Smooth muscle cell (in vitro differentiated cells): Measurements from ENCODE around the gene FOSL2. TPM values are rescaled to one million over a fixed set of nuclear protein-coding genes. Genes with fewer than 3 reads are reported as not detected.

Source experiments
- DNase-seq: peaks from one replicate; lab custom pipeline; 2025; ENCODE audit not compliant: unreplicated experiment; lab: John Stamatoyannopoulos, UW
- H2AFZ ChIP-seq: fragments of 200-600 bp; sonication (generic); 2 replicates; pipeline ENCODE4 v1.6.0; 2016; ENCODE audit warnings: antibody characterized with exemption, low read depth, mild to moderate bottlenecking
- H3F3A ChIP-seq: fragments of 200-600 bp; sonication (generic); 2 replicates; pipeline ENCODE4 v1.6.0; 2017; ENCODE audit warnings: antibody characterized with exemption, low read depth
- H3K27ac ChIP-seq: fragments of 200-600 bp; sonication (generic); 2 replicates; pipeline ENCODE4 v1.5.1; 2016; ENCODE audit warnings: low read depth, mild to moderate bottlenecking
- H3K27me3 ChIP-seq: fragments of 200-600 bp; sonication (generic); 2 replicates; pipeline ENCODE4 v1.6.1; 2016; ENCODE audit warnings: low read depth, mild to moderate bottlenecking
- H3K36me3 ChIP-seq: fragments of 200-600 bp; sonication (generic); 2 replicates; pipeline ENCODE4 v1.5.1; 2016; ENCODE audit warnings: low read depth
- H3K4me1 ChIP-seq: fragments of 200-600 bp; sonication (generic); 2 replicates; pipeline ENCODE4 v1.5.1; 2016; ENCODE audit warnings: low read depth
- H3K4me2 ChIP-seq: fragments of 200-600 bp; sonication (generic); 2 replicates; pipeline ENCODE4 v1.6.0; 2016; ENCODE audit warnings: mild to moderate bottlenecking
- H3K4me3 ChIP-seq: fragments of 200-600 bp; sonication (generic); 2 replicates; pipeline ENCODE4 v1.5.1; 2016; ENCODE audit warnings: mild to moderate bottlenecking
- H3K79me2 ChIP-seq: fragments of 200-600 bp; sonication (generic); 2 replicates; pipeline ENCODE4 v1.6.0; 2016; ENCODE audit warnings: low read depth, mild to moderate bottlenecking
- H3K9ac ChIP-seq: fragments of 200-600 bp; sonication (generic); 2 replicates; pipeline ENCODE4 v1.6.0; 2016; ENCODE audit warnings: low read depth
- H3K9me3 ChIP-seq: fragments of 200-600 bp; sonication (generic); replicated peaks from 2 replicates; pipeline ENCODE4 v1.5.1; 2016; ENCODE audit warnings: low read depth
- H4K20me1 ChIP-seq: fragments of 200-600 bp; sonication (generic); 2 replicates; pipeline ENCODE4 v1.6.0; 2016; ENCODE audit warnings: low read depth
- WGBS: methylation state at CpG from one replicate; pipeline ENCODE4 v1.1.7; 2016; ENCODE audit warnings: low lambda C conversion rate; 5-methylcytosine and 5-hydroxymethylcytosine counted together
- polyA plus RNA-seq: library from polyadenylated mRNA; unstranded; fragments of >200 nt; fragmentation: Nextera tagmentation; extraction: Ambion mirVana; gene quantifications from 2 replicates; pipeline ENCODE4 v1.2.1, GENCODE V29; 2016
- total RNA-seq: library from RNA; depleted of rRNA; stranded (reverse); fragments of >200 nt; gene quantifications from 2 replicates; pipeline ENCODE4 v1.2.3, GENCODE V29; 2014
- TF ChIP-seq, protein P1 (sequence below): fragments of 200-600 bp; sonication (generic); IDR thresholded peaks from 2 replicates; pipeline ENCODE4 v1.5.1; 2017; ENCODE audit warnings: borderline replicate concordance, mild to moderate bottlenecking, antibody characterized with exemption; ENCODE audit not compliant: insufficient read depth, poor library complexity, severe bottlenecking

Gene FOSL2
- total and polyA plus RNA-seq, 2 experiments from 2014 or later, result 70.8 to 106 TPM

GRCh38 chr2:28374331-28374730, 18.3 kb upstream of the FOSL2 start:
- TF ChIP-seq, protein P1, sequence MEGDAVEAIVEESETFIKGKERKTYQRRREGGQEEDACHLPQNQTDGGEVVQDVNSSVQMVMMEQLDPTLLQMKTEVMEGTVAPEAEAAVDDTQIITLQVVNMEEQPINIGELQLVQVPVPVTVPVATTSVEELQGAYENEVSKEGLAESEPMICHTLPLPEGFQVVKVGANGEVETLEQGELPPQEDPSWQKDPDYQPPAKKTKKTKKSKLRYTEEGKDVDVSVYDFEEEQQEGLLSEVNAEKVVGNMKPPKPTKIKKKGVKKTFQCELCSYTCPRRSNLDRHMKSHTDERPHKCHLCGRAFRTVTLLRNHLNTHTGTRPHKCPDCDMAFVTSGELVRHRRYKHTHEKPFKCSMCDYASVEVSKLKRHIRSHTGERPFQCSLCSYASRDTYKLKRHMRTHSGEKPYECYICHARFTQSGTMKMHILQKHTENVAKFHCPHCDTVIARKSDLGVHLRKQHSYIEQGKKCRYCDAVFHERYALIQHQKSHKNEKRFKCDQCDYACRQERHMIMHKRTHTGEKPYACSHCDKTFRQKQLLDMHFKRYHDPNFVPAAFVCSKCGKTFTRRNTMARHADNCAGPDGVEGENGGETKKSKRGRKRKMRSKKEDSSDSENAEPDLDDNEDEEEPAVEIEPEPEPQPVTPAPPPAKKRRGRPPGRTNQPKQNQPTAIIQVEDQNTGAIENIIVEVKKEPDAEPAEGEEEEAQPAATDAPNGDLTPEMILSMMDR, result no peak
- no peaks in the 10 kb centered on the region for H3K9me3 ChIP-seq
- WGBS, result 83% methylated on average over 5 of the region's 5 CpGs
- no peak overlapping the region for H2AFZ ChIP-seq
- no peaks in the 10 kb centered on the region for H3K27me3 ChIP-seq
- H3K27ac ChIP-seq, result no peak overlapping the region
- no peak overlapping the region for H3K4me2 ChIP-seq
- no peak overlapping the region for H3K4me3 ChIP-seq
- no peaks in the 10 kb centered on the region for H3F3A ChIP-seq
- no peaks in the 10 kb centered on the region for H3K36me3 ChIP-seq
- H3K79me2 ChIP-seq, result no peaks in the 10 kb centered on the region
- H3K4me1 ChIP-seq, result no peaks in the 10 kb centered on the region
- H4K20me1 ChIP-seq, result no peaks in the 10 kb centered on the region
- H3K9ac ChIP-seq, result no peak overlapping the region
- no peak for DNase-seq

GRCh38 chr2:28375236-28375635, 17.4 kb upstream of the FOSL2 start:
- 95% methylated on average over 3 of the region's 3 CpGs for WGBS
- Histone ChIP-seq H3K27me3 (no peaks in the 10 kb centered on the region), H3K4me3 (no peak overlapping the region), H4K20me1 (no peaks in the 10 kb centered on the region), H3K36me3 (no peaks in the 10 kb centered on the region), H3K9me3 (no peaks in the 10 kb centered on the region), H3K4me2 (no peak overlapping the region), H2AFZ (no peak overlapping the region), H3K27ac (no peak overlapping the region), H3K4me1 (no peaks in the 10 kb centered on the region), H3K79me2 (no peaks in the 10 kb centered on the region), H3F3A (no peaks in the 10 kb centered on the region), H3K9ac (no peak overlapping the region)
- no peak for DNase-seq
- TF ChIP-seq, protein P1, result no peak

- Histone ChIP-seq H3K27me3 (no peaks in the 10 kb centered on the region), H3K4me2 (no peak overlapping the region), H3K9me3 (no peaks in the 10 kb centered on the region), H3K4me1 (no peaks in the 10 kb centered on the region), H4K20me1 (no peaks in the 10 kb centered on the region), H3K36me3 (no peaks in the 10 kb centered on the region), H3K4me3 (no peak overlapping the region), H3K79me2 (no peaks in the 10 kb centered on the region), H3K27ac (no peak overlapping the region), H3F3A (no peaks in the 10 kb centered on the region), H3K9ac (no peak overlapping the region), H2AFZ (no peak overlapping the region)
- DNase-seq, result no peak
- TF ChIP-seq, protein P1, result no peak
- 92% methylated on average over 8 of the region's 8 CpGs for WGBS
Observed at GRCh38 chr2:28375742-28376631, 16.7 kb upstream of the FOSL2 start.
